WTC11 (cell line): ENCODE measurements around the gene MRPS6.

ENCODE experiments used
- CREB1 ChIP-seq: sonication (generic); formaldehyde crosslinking; IDR thresholded peaks from 2 replicates; pipeline ENCODE4 v1.8.0; 2023; ENCODE audit warnings: mild to moderate bottlenecking, missing genetic modification reagents
- CREM ChIP-seq: sonication (generic); formaldehyde crosslinking; IDR thresholded peaks from 2 replicates; pipeline ENCODE4 v1.8.1; 2022; ENCODE audit warnings: mild to moderate bottlenecking, missing genetic modification reagents, moderate library complexity
- CTCF ChIP-seq: fragments of 200-600 bp; IDR thresholded peaks from 2 replicates; pipeline ENCODE4 v1.8.0; 2022; ENCODE audit warnings: antibody characterized with exemption
- FOXJ3 ChIP-seq: sonication (generic); formaldehyde crosslinking; IDR thresholded peaks from 2 replicates; pipeline ENCODE4 v1.9.0; 2021; ENCODE audit warnings: missing genetic modification reagents, mild to moderate bottlenecking, borderline replicate concordance
- GABPB1 ChIP-seq: sonication (generic); formaldehyde crosslinking; IDR thresholded peaks from 2 replicates; pipeline ENCODE4 v1.8.1; 2023; ENCODE audit warnings: mild to moderate bottlenecking, missing genetic modification reagents
- JAZF1 ChIP-seq: fragments of 250-450 bp; sonication (Bioruptor Pico); IDR thresholded peaks from 2 replicates; pipeline ENCODE4 v1.9.0; 2021; ENCODE audit warnings: moderate library complexity, mild to moderate bottlenecking, inconsistent platforms
- JUN ChIP-seq: sonication (generic); formaldehyde crosslinking; IDR thresholded peaks from 2 replicates; pipeline ENCODE4 v1.8.0; 2023; ENCODE audit warnings: mild to moderate bottlenecking, missing genetic modification reagents
- NR2C2 ChIP-seq: sonication (generic); formaldehyde crosslinking; IDR thresholded peaks from 2 replicates; pipeline ENCODE4 v1.8.0; 2022; ENCODE audit warnings: mild to moderate bottlenecking, missing genetic modification reagents
- PRDM15 ChIP-seq: sonication (generic); formaldehyde crosslinking; IDR thresholded peaks from 2 replicates; pipeline ENCODE4 v1.8.0; 2022; ENCODE audit warnings: missing genetic modification reagents
- TCF7 ChIP-seq: sonication (generic); formaldehyde crosslinking; IDR thresholded peaks from 2 replicates; pipeline ENCODE4 v1.8.0; 2022; ENCODE audit warnings: mild to moderate bottlenecking, low read depth, missing genetic modification reagents, moderate library complexity
- TEAD4 ChIP-seq: sonication (generic); formaldehyde crosslinking; IDR thresholded peaks from 2 replicates; pipeline ENCODE4 v1.8.0; 2022; ENCODE audit warnings: mild to moderate bottlenecking, missing genetic modification reagents
- TP53 ChIP-seq: sonication (generic); formaldehyde crosslinking; IDR thresholded peaks from 2 replicates; pipeline ENCODE4 v1.8.1; 2023; ENCODE audit warnings: mild to moderate bottlenecking, missing genetic modification reagents
- ZNF121 ChIP-seq: sonication (generic); formaldehyde crosslinking; IDR thresholded peaks from 2 replicates; pipeline ENCODE4 v1.8.0; 2023; ENCODE audit warnings: missing genetic modification reagents
- TF ChIP-seq, protein P1 (sequence below): sonication (generic); formaldehyde crosslinking; IDR thresholded peaks from 2 replicates; pipeline ENCODE4 v1.8.1; 2022; ENCODE audit warnings: low read depth, missing genetic modification reagents, borderline replicate concordance

DNA sequence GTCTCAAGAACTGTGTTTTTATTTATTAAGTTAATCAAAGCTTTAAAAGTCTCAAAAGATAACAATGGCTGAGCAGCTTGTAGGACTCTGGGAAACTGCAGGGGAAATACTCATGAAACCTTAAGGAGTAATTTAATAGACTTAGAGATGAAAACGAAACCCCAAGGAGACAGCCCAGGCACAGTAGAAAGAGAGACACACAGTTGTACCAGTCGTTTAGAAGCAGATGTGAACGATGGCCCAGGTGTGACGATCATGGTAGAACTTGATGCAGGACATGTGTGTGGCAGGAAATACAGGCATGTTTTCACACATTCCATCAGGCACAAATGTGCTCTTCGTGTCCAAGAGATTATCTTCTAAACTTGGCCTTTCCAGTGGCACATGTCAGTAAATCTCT, 21.2 kb upstream of the MRPS6 start:
- TF ChIP-seq CTCF (no peak), TCF7 (no peak), GABPB1 (CRISPR knock-in tag) (no peak), FOXJ3 (no peak), TP53 (CRISPR knock-in tag) (no peak), JUN (no peak), JAZF1 (CRISPR knock-in tag) (no peak), NR2C2 (CRISPR knock-in tag) (no peak), CREM (CRISPR knock-in tag) (no peak), PRDM15 (CRISPR knock-in tag) (no peak), TEAD4 (no peak), CREB1 (CRISPR knock-in tag) (no peak), ZNF121 (CRISPR knock-in tag) (no peak)
- TF ChIP-seq, protein P1, sequence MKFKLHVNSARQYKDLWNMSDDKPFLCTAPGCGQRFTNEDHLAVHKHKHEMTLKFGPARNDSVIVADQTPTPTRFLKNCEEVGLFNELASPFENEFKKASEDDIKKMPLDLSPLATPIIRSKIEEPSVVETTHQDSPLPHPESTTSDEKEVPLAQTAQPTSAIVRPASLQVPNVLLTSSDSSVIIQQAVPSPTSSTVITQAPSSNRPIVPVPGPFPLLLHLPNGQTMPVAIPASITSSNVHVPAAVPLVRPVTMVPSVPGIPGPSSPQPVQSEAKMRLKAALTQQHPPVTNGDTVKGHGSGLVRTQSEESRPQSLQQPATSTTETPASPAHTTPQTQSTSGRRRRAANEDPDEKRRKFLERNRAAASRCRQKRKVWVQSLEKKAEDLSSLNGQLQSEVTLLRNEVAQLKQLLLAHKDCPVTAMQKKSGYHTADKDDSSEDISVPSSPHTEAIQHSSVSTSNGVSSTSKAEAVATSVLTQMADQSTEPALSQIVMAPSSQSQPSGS (CRISPR knock-in tag), result no peak
